ENCODE data around the gene ALOX5.

- TF ChIP-seq CTCF (IDR thresholded peaks at IDR 0.05; ENCODE audit: insufficient read depth, low read length): no peak
- TF ChIP-seq REST (IDR thresholded peaks at IDR 0.05; ENCODE audit: insufficient replicate concordance, low read depth): no peak
- TF ChIP-seq POLR2AphosphoS5 (IDR thresholded peaks at IDR 0.05; ENCODE audit: low read depth): no peak
- no peak for TF ChIP-seq SPI1 (IDR thresholded peaks at IDR 0.05; ENCODE audit: borderline replicate concordance, low read depth)
Observed at GRCh38 chr10:45463244-45464116, 89.5 kb downstream of the ALOX5 start.
